ENCODE data around the gene RAP1GAP2.

RAP1GAP2 gene

DNA sequence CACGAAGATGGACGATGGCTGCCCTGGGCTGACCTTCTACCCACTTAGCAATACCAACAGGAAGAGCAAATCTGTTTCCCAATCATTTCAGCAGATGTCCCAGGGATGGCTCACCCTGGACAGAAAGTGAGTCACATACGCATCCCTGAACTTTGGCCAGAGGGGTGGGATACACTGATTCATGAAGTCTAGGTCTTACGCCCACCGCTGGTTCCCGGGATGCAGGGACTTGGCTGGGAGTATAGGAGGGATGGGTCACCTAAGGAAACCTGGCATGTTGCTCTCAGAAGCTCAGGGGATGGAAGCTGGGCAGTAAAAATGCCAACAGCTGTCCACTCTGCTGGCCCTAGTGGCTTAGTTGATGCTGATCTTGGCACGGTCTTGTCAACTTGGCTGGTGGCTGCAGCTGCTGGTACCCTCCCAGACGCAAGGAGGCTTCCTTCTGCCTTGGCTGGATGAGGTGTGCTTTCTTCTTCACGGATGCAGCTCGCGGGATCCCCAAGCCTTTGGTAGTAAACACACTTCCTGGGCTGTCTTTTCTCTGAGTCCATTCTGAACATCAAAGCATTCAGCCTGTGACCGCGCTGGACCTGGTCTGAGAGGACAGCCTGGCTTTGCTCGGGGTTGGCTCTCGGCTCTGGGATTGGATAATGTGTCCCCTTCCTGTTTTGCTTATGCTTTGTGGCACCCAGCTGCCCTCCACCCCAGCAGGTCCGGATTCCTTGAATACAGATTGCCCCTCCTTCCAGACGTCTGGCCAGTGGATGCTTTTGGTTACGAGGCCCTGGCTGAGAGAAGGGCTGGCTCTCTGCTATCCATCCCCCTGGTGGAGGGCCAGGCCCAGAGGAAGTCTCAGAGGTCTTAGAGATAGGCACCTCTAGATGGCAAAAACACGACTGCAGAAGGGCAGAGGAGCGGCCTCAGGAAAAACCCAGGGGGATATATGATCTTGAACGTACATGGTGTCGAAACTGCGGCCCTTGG, 71.5 kb downstream of the RAP1GAP2 start:
- H3K9ac ChIP-seq (ENCODE audit: low read length): no peak overlapping the region
- no peaks in the 10 kb centered on the region for H3K4me1 ChIP-seq (ENCODE audit: insufficient read depth, low read length, severe bottlenecking)
- TF ChIP-seq EZH2 (IDR thresholded peaks at IDR 0.05; ENCODE audit: borderline replicate concordance, low read length): no peak
- TF ChIP-seq, protein P1, sequence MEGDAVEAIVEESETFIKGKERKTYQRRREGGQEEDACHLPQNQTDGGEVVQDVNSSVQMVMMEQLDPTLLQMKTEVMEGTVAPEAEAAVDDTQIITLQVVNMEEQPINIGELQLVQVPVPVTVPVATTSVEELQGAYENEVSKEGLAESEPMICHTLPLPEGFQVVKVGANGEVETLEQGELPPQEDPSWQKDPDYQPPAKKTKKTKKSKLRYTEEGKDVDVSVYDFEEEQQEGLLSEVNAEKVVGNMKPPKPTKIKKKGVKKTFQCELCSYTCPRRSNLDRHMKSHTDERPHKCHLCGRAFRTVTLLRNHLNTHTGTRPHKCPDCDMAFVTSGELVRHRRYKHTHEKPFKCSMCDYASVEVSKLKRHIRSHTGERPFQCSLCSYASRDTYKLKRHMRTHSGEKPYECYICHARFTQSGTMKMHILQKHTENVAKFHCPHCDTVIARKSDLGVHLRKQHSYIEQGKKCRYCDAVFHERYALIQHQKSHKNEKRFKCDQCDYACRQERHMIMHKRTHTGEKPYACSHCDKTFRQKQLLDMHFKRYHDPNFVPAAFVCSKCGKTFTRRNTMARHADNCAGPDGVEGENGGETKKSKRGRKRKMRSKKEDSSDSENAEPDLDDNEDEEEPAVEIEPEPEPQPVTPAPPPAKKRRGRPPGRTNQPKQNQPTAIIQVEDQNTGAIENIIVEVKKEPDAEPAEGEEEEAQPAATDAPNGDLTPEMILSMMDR (IDR thresholded peaks at IDR 0.05; ENCODE audit: low read length): no peak
- H3K27me3 ChIP-seq (ENCODE audit: insufficient read depth, low read length): peaks cover 11% of the 10 kb centered on the region; the same call in 1 of the 2 replicates
- no peaks in the 10 kb centered on the region for H3K36me3 ChIP-seq (ENCODE audit: insufficient read depth, low read length)
- no peaks in the 10 kb centered on the region for H4K20me1 ChIP-seq (ENCODE audit: insufficient read depth, low read length)
- H3K9me2 ChIP-seq (ENCODE audit: low read depth, low read length): no peaks in the 10 kb centered on the region
- no peak overlapping the region for H2AFZ ChIP-seq (ENCODE audit: low read length)
- H3K4me2 ChIP-seq (ENCODE audit: low read length): no peak overlapping the region
- no peaks in the 10 kb centered on the region for H3K9me3 ChIP-seq (ENCODE audit: low read length)
- H3K79me2 ChIP-seq (ENCODE audit: insufficient read depth, low read length): no peaks in the 10 kb centered on the region
- H3K4me3 ChIP-seq (ENCODE audit: low read depth, low read length, poor library complexity, severe bottlenecking): no peak overlapping the region
- no peaks in the 10 kb centered on the region for H3F3A ChIP-seq (ENCODE audit: insufficient read depth, low read length)
- H3K27ac ChIP-seq (ENCODE audit: low read depth, low read length, poor library complexity, severe bottlenecking): no peak overlapping the region

DNA sequence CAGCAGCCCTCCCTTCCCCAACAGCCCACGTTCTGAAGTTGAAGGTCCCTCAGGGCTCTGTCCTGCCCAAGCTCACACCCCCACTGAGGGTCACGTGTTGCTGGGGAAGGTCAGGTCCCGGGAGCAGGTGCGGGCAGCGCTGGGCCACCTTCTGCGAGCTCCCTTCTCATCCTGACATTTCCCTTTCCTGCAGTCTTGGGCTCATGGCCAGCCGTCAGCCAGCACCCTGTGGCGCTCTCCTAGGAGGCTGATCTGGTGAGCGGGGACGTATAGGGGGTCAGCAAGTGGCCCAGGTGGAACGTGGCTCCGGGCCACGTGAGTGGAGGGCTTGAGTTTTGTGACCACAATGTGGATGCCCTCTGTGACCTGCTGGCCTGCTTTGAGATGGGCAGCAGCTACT, 73.4 kb downstream of the RAP1GAP2 start:
- H3K9me2 ChIP-seq (ENCODE audit: low read depth, low read length): no peaks in the 10 kb centered on the region
- H3K9me3 ChIP-seq (ENCODE audit: low read length): no peaks in the 10 kb centered on the region
- no peaks in the 10 kb centered on the region for H3K79me2 ChIP-seq (ENCODE audit: insufficient read depth, low read length)
- no peak overlapping the region for H3K9ac ChIP-seq (ENCODE audit: low read length)
- H3K4me1 ChIP-seq (ENCODE audit: insufficient read depth, low read length, severe bottlenecking): no peaks in the 10 kb centered on the region
- H3K36me3 ChIP-seq (ENCODE audit: insufficient read depth, low read length): no peaks in the 10 kb centered on the region
- no peak for TF ChIP-seq EZH2 (IDR thresholded peaks at IDR 0.05; ENCODE audit: borderline replicate concordance, low read length)
- TF ChIP-seq, protein P1 (IDR thresholded peaks at IDR 0.05; ENCODE audit: low read length): no peak
- H3K4me2 ChIP-seq (ENCODE audit: low read length): no peak overlapping the region
- no peaks in the 10 kb centered on the region for H4K20me1 ChIP-seq (ENCODE audit: insufficient read depth, low read length)
- no peak overlapping the region for H3K4me3 ChIP-seq (ENCODE audit: low read depth, low read length, poor library complexity, severe bottlenecking)
- H3K27me3 ChIP-seq (ENCODE audit: insufficient read depth, low read length): peaks cover 11% of the 10 kb centered on the region; the same call in 1 of the 2 replicates
- H3F3A ChIP-seq (ENCODE audit: insufficient read depth, low read length): no peaks in the 10 kb centered on the region
- H2AFZ ChIP-seq (ENCODE audit: low read length): no peak overlapping the region
- no peak overlapping the region for H3K27ac ChIP-seq (ENCODE audit: low read depth, low read length, poor library complexity, severe bottlenecking)

DNA sequence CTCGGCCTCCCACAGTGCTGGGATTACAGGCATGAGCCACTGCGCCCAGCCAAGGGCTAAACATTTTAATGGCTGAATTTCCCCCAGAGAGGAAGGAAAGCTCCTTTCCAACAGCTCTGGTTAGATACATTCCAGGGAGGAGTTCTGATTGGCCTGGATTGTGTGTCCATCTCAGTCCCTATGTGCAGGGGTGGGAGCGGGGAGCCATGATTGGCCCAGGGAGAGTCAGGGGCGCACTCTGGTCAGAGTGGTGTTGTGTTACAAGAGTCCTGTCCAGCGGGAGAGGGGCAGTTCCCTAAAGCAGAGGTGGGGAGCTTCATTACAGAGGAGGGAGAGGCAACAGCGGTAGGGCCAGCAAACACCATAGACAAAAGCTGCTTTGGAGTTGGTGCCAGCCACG, 75.0 kb downstream of the RAP1GAP2 start:
- TF ChIP-seq EZH2 (IDR thresholded peaks at IDR 0.05; ENCODE audit: borderline replicate concordance, low read length): no peak
- TF ChIP-seq, protein P1 (IDR thresholded peaks at IDR 0.05; ENCODE audit: low read length): no peak
- H4K20me1 ChIP-seq (ENCODE audit: insufficient read depth, low read length): no peaks in the 10 kb centered on the region
- H3K27ac ChIP-seq (ENCODE audit: low read depth, low read length, poor library complexity, severe bottlenecking): no peak overlapping the region
- H2AFZ ChIP-seq (ENCODE audit: low read length): no peak overlapping the region
- H3K36me3 ChIP-seq (ENCODE audit: insufficient read depth, low read length): no peaks in the 10 kb centered on the region
- H3K9me2 ChIP-seq (ENCODE audit: low read depth, low read length): no peaks in the 10 kb centered on the region
- H3F3A ChIP-seq (ENCODE audit: insufficient read depth, low read length): no peaks in the 10 kb centered on the region
- 0 out of 2 replicates have a peak, but pooled peaks cover 5% of the 10 kb centered on the region for H3K27me3 ChIP-seq (ENCODE audit: insufficient read depth, low read length)
- no peak overlapping the region for H3K4me3 ChIP-seq (ENCODE audit: low read depth, low read length, poor library complexity, severe bottlenecking)
- H3K4me2 ChIP-seq (ENCODE audit: low read length): no peak overlapping the region
- H3K4me1 ChIP-seq (ENCODE audit: insufficient read depth, low read length, severe bottlenecking): no peaks in the 10 kb centered on the region
- no peak overlapping the region for H3K9ac ChIP-seq (ENCODE audit: low read length)
- no peaks in the 10 kb centered on the region for H3K9me3 ChIP-seq (ENCODE audit: low read length)
- H3K79me2 ChIP-seq (ENCODE audit: insufficient read depth, low read length): no peaks in the 10 kb centered on the region

Measured in OCI-LY1 (cell line).